Stimulated activated CD4-positive, alpha-beta T cell treated with anti-CD3 and anti-CD28 coated beads, Interleukin-2, amount 100 ng/mL, for 4 hours (primary cell): ENCODE results near the gene NPIPA2.
"Not testable (repeated sequence)": the region's sequence is repeated elsewhere in the genome, so short reads cannot be mapped to it uniquely, and the experiment has no call there.

ENCODE experiments used
- DNase-seq: peaks from one replicate; pipeline ENCODE4 v3.0.0-alpha.2; 2020; ENCODE audit warnings: low read depth

NPIPA2 gene

GRCh38 chr16:14742273-14743128 lies at the start of gene NPIPA2:
NPIPA2 (plus strand) TSS chr16:14742533; CDS start chr16:14748066, 5,533 bp downstream.
- DNase-seq: not testable (repeated sequence)

GRCh38 chr16:14694129-14694528 lies 48.2 kb upstream of the NPIPA2 start, which contains the start of gene PLA2G10:
PLA2G10 (minus strand) TSS chr16:14694308; CDS start chr16:14694229, 79 bp downstream.
- DNase-seq: not testable (repeated sequence)

- DNase-seq: not testable (repeated sequence)
Observed at GRCh38 chr16:14701859-14702258, 40.5 kb upstream of the NPIPA2 start.

- DNase-seq: not testable (repeated sequence)
Observed at GRCh38 chr16:14702672-14703071, 39.7 kb upstream of the NPIPA2 start.

GRCh38 chr16:14703156-14704011 lies 38.9 kb upstream of the NPIPA2 start, which contains the start of gene NPIPA3:
NPIPA3 (plus strand) TSS chr16:14703411; CDS start chr16:14708944, 5,533 bp downstream.
- DNase-seq: not testable (repeated sequence)

- DNase-seq: not testable (repeated sequence)
Observed at GRCh38 chr16:14733233-14733632, 9.1 kb upstream of the NPIPA2 start.

GRCh38 chr16:14740832-14741385 lies 1.4 kb upstream of the NPIPA2 start:
- DNase-seq: not testable (repeated sequence)

GRCh38 chr16:14741794-14742193 lies 539 bp upstream of the NPIPA2 start:
- DNase-seq: not testable (repeated sequence)

GRCh38 chr16:14773654-14774053 lies 31.3 kb downstream of the NPIPA2 start:
- DNase-seq: not testable (repeated sequence)

GRCh38 chr16:14775624-14776023 lies 33.3 kb downstream of the NPIPA2 start:
- DNase-seq: not testable (repeated sequence)

- DNase-seq: not testable (repeated sequence)
Observed at GRCh38 chr16:14776763-14777162, 34.4 kb downstream of the NPIPA2 start.

GRCh38 chr16:14779368-14779877 lies 37.1 kb downstream of the NPIPA2 start:
- not testable (repeated sequence) for DNase-seq

- not testable (repeated sequence) for DNase-seq
Observed at GRCh38 chr16:14786180-14786579, 43.8 kb downstream of the NPIPA2 start.

- not testable (repeated sequence) for DNase-seq
Observed at GRCh38 chr16:14789577-14789976, 47.2 kb downstream of the NPIPA2 start.

- DNase-seq: not testable (repeated sequence)
Observed at GRCh38 chr16:14790320-14790956, 48.1 kb downstream of the NPIPA2 start.

- DNase-seq: not testable (repeated sequence)
Observed at GRCh38 chr16:14792914-14793313, 50.6 kb downstream of the NPIPA2 start.

GRCh38 chr16:14797558-14797957 lies 55.2 kb downstream of the NPIPA2 start:
- DNase-seq: not testable (repeated sequence)

- not testable (repeated sequence) for DNase-seq
Observed at GRCh38 chr16:14803577-14803976, 61.2 kb downstream of the NPIPA2 start.

GRCh38 chr16:14807184-14807678 lies 64.9 kb downstream of the NPIPA2 start:
- not testable (repeated sequence) for DNase-seq

GRCh38 chr16:14813890-14814289 lies 71.6 kb downstream of the NPIPA2 start:
- not testable (repeated sequence) for DNase-seq
